NCI-H1930 (cell line): Measurements from ENCODE around the gene PPP2R3C.
A peak's percentile ranks its signal among the peaks of the same experiment; 100 is the strongest.
"Not testable (repeated sequence)": the region's sequence is repeated elsewhere in the genome, so short reads cannot be mapped to it uniquely, and the experiment has no call there.

Experiments
- DNase-seq, 2 experiments: peaks; one replicate each; lab custom pipeline; 2025; lab: John Stamatoyannopoulos, UW

The PPP2R3C gene

GRCh38 chr14:35121887-35122695 lies at the start of gene PPP2R3C, which contains the start of gene PRORP:
TSS of gene PPP2R3C (minus strand) at chr14:35121990. CDS start at chr14:35121959, 31 bp downstream.
TSS of gene PRORP (plus strand) at chr14:35122552. CDS start at chr14:35123246, 694 bp downstream.
- peak; percentile 81 to 84 for DNase-seq

GRCh38 chr14:35167496-35167895 lies 45.7 kb upstream of the PPP2R3C start:
- no peak for DNase-seq

- no peak for DNase-seq
Observed at GRCh38 chr14:35164849-35165248, 43.1 kb upstream of the PPP2R3C start.

- DNase-seq: no peak
Observed at GRCh38 chr14:35163384-35163783, 41.6 kb upstream of the PPP2R3C start.

GRCh38 chr14:35161231-35161630 lies 39.4 kb upstream of the PPP2R3C start:
- no peak for DNase-seq

- no peak for DNase-seq
Observed at GRCh38 chr14:35159742-35160409, 38.1 kb upstream of the PPP2R3C start.

GRCh38 chr14:35158951-35159653 lies 37.3 kb upstream of the PPP2R3C start:
- no peak for DNase-seq

GRCh38 chr14:35158491-35158890 lies 36.7 kb upstream of the PPP2R3C start:
- no peak for DNase-seq

GRCh38 chr14:35155962-35156361 lies 34.2 kb upstream of the PPP2R3C start:
- no peak for DNase-seq

GRCh38 chr14:35154016-35154415 lies 32.2 kb upstream of the PPP2R3C start:
- DNase-seq: no peak

GRCh38 chr14:35152531-35152930 lies 30.7 kb upstream of the PPP2R3C start:
- DNase-seq: not testable (repeated sequence)

- DNase-seq: no peak
Observed at GRCh38 chr14:35149239-35149638, 27.4 kb upstream of the PPP2R3C start.

GRCh38 chr14:35147711-35148110 lies 25.9 kb upstream of the PPP2R3C start:
- no peak for DNase-seq

GRCh38 chr14:35147186-35147585 lies 25.4 kb upstream of the PPP2R3C start:
- DNase-seq: no peak

GRCh38 chr14:35146711-35147149 lies 24.9 kb upstream of the PPP2R3C start:
- DNase-seq: no peak

GRCh38 chr14:35144029-35144428 lies 22.2 kb upstream of the PPP2R3C start:
- no peak for DNase-seq

GRCh38 chr14:35140718-35141581 lies 19.2 kb upstream of the PPP2R3C start:
- no peak for DNase-seq

- no peak for DNase-seq
Observed at GRCh38 chr14:35138585-35138984, 16.8 kb upstream of the PPP2R3C start.

GRCh38 chr14:35134329-35135123 lies 12.7 kb upstream of the PPP2R3C start:
- DNase-seq: no peak

GRCh38 chr14:35133542-35134328 lies 11.9 kb upstream of the PPP2R3C start:
- DNase-seq: no peak
